Activated T-cell treated with anti-CD3 and anti-CD28 coated beads, Interleukin-2, amount 50 U/mL, for 72 hours (primary cell): ENCODE results near the gene ORAI3. TPM values are rescaled to one million over a fixed set of nuclear protein-coding genes. Genes with fewer than 3 reads are reported as not detected.

ENCODE experiments used
- ATAC-seq, 2 donors: fragments of 150-1000 bp; cut with Tn5 transposase; replicated peaks in 1 of 2; 2 replicates each; pipeline ENCODE4 v1.10.0; 2021; ENCODE audit warnings: moderate library complexity in 2 of 2, mild to moderate bottlenecking in 1 of 2
- DNase-seq, 2 donors: peaks; one replicate each; pipeline ENCODE4 v3.0.0; 2021 to 2022; ENCODE audit warnings: mixed read lengths in 1 of 2
- H3K27ac Mint-ChIP-seq: one replicate; pipeline ENCODE4 v1.8.0; 2022; ENCODE audit warnings: mild to moderate bottlenecking, moderate library complexity, mixed read lengths
- H3K27me3 Mint-ChIP-seq: one replicate; pipeline ENCODE4 v1.8.0; 2022; ENCODE audit warnings: low read depth, mixed read lengths
- H3K36me3 Mint-ChIP-seq, 2 donors: one replicate each; pipeline ENCODE4 v1.8.0; 2022; ENCODE audit warnings: mixed read lengths in 2 of 2, mild to moderate bottlenecking in 1 of 2; ENCODE audit not compliant: insufficient read depth in 2 of 2
- H3K4me1 Mint-ChIP-seq: one replicate; pipeline ENCODE4 v1.8.0; 2022; ENCODE audit warnings: low read depth, mixed read lengths
- H3K4me3 Mint-ChIP-seq, 2 donors: one replicate each; pipeline ENCODE4 v1.8.0; 2022; ENCODE audit warnings: mild to moderate bottlenecking in 2 of 2, mixed read lengths in 2 of 2, moderate library complexity in 2 of 2
- H3K9me3 Mint-ChIP-seq, 2 donors: one replicate each; pipeline ENCODE4 v1.8.0; 2022; ENCODE audit warnings: mixed read lengths in 2 of 2
- total RNA-seq, 2 donors: library from RNA; stranded (reverse); gene quantifications; one replicate each; pipeline ENCODE4 v1.2.3, GENCODE V29; 2022

ORAI3 gene
- total RNA-seq, 2 donors from 2014 or later: 13.6 to 15.6 TPM

- DNase-seq (no peak), ATAC-seq (no peak)
- H3K36me3 Mint-ChIP-seq: peaks cover 0 to 8% of the 10 kb centered on the region in 2 donors
- H3K4me1 Mint-ChIP-seq: peaks cover 26% of the 10 kb centered on the region
- H3K9me3 Mint-ChIP-seq: no peaks in the 10 kb centered on the region
- H3K27ac Mint-ChIP-seq: no peak overlapping the region
- no peak overlapping the region for H3K4me3 Mint-ChIP-seq
- no peaks in the 10 kb centered on the region for H3K27me3 Mint-ChIP-seq
Measured at GRCh38 chr16:30946671-30947540, 2.0 kb upstream of the ORAI3 start.

GRCh38 chr16:30947541-30947858 lies 1.4 kb upstream of the ORAI3 start:
- peaks cover 20% of the 10 kb centered on the region for H3K4me1 Mint-ChIP-seq
- no peaks in the 10 kb centered on the region for H3K27me3 Mint-ChIP-seq
- no peak for DNase-seq
- peaks cover 0 to 8% of the 10 kb centered on the region in 2 donors for H3K36me3 Mint-ChIP-seq
- H3K27ac Mint-ChIP-seq: no peak overlapping the region
- no peaks in the 10 kb centered on the region for H3K9me3 Mint-ChIP-seq
- H3K4me3 Mint-ChIP-seq: no peak overlapping the region
- ATAC-seq: no peak

GRCh38 chr16:30947859-30948666 lies 805 bp upstream of the ORAI3 start:
- H3K4me3 Mint-ChIP-seq: peak overlapping the region in 1 of 2 donors; percentile 93

GRCh38 chr16:30949650-30950515 lies 1.0 kb downstream of the ORAI3 start:
- no peaks in the 10 kb centered on the region for H3K9me3 Mint-ChIP-seq
- peak overlapping the region; percentile 93 to 96 for H3K4me3 Mint-ChIP-seq
- DNase-seq: peak; percentile 46 to 61
- peaks cover 22% of the 10 kb centered on the region for H3K4me1 Mint-ChIP-seq
- ATAC-seq: peak; percentile 57 to 65
- H3K36me3 Mint-ChIP-seq: peaks cover 0 to 2% of the 10 kb centered on the region in 2 donors
- H3K27ac Mint-ChIP-seq: peak overlapping the region; percentile 73
- no peaks in the 10 kb centered on the region for H3K27me3 Mint-ChIP-seq

More at GRCh38 chr16:30947859-30948666, 805 bp upstream of the ORAI3 start:
- no peaks in the 10 kb centered on the region for H3K27me3 Mint-ChIP-seq
- no peaks in the 10 kb centered on the region for H3K9me3 Mint-ChIP-seq
- DNase-seq (no peak), ATAC-seq (no peak)
- H3K36me3 Mint-ChIP-seq: peaks cover 0 to 5% of the 10 kb centered on the region in 2 donors
- H3K27ac Mint-ChIP-seq: no peak overlapping the region
- peaks cover 15% of the 10 kb centered on the region for H3K4me1 Mint-ChIP-seq

- peaks cover 0 to 2% of the 10 kb centered on the region in 2 donors for H3K36me3 Mint-ChIP-seq
- peaks cover 22% of the 10 kb centered on the region for H3K4me1 Mint-ChIP-seq
- DNase-seq: no peak
- H3K27ac Mint-ChIP-seq: no peak overlapping the region
- no peaks in the 10 kb centered on the region for H3K27me3 Mint-ChIP-seq
- H3K4me3 Mint-ChIP-seq: peak overlapping the region; percentile 93 to 96
- ATAC-seq: peak in 1 of 2 donors; percentile 1
- H3K9me3 Mint-ChIP-seq: no peaks in the 10 kb centered on the region
Measured at GRCh38 chr16:30950516-30951065, 1.7 kb downstream of the ORAI3 start.

- peak overlapping the region; percentile 17 to 32 for H3K4me3 Mint-ChIP-seq
- H3K4me1 Mint-ChIP-seq: peaks cover 25% of the 10 kb centered on the region
- no peak overlapping the region for H3K27ac Mint-ChIP-seq
- H3K9me3 Mint-ChIP-seq: no peaks in the 10 kb centered on the region
- H3K27me3 Mint-ChIP-seq: no peaks in the 10 kb centered on the region
- no peaks in the 10 kb centered on the region for H3K36me3 Mint-ChIP-seq
- DNase-seq (no peak), ATAC-seq (no peak)
Measured at GRCh38 chr16:30951193-30951592, 2.3 kb downstream of the ORAI3 start.

- ATAC-seq: no peak
- H3K4me3 Mint-ChIP-seq: no peak overlapping the region
- no peaks in the 10 kb centered on the region for H3K36me3 Mint-ChIP-seq
- DNase-seq: no peak
- peaks cover 29% of the 10 kb centered on the region for H3K4me1 Mint-ChIP-seq
- no peak overlapping the region for H3K27ac Mint-ChIP-seq
- no peaks in the 10 kb centered on the region for H3K9me3 Mint-ChIP-seq
- H3K27me3 Mint-ChIP-seq: no peaks in the 10 kb centered on the region
Measured at GRCh38 chr16:30951750-30952149, 2.9 kb downstream of the ORAI3 start.

GRCh38 chr16:30953111-30953510 lies 4.2 kb downstream of the ORAI3 start:
- Mint-ChIP-seq H3K4me3 (no peak overlapping the region), H3K27ac (no peak overlapping the region), H3K36me3 (no peaks in the 10 kb centered on the region), H3K27me3 (no peaks in the 10 kb centered on the region), H3K4me1 (peaks cover 29% of the 10 kb centered on the region), H3K9me3 (no peaks in the 10 kb centered on the region)
- no peak for ATAC-seq
- DNase-seq: no peak

- no peak overlapping the region for H3K27ac Mint-ChIP-seq
- H3K9me3 Mint-ChIP-seq: no peaks in the 10 kb centered on the region
- H3K4me3 Mint-ChIP-seq: no peak overlapping the region
Measured at GRCh38 chr16:30953511-30954124, 4.8 kb downstream of the ORAI3 start.

GRCh38 chr16:30954993-30955392 lies 6.1 kb downstream of the ORAI3 start:
- H3K4me3 Mint-ChIP-seq: no peak overlapping the region
- peaks cover under 1 to 10% of the 10 kb centered on the region in 2 donors for H3K36me3 Mint-ChIP-seq
- H3K27ac Mint-ChIP-seq: no peak overlapping the region
- peaks cover 42% of the 10 kb centered on the region for H3K4me1 Mint-ChIP-seq
- no peak for DNase-seq
- no peaks in the 10 kb centered on the region for H3K9me3 Mint-ChIP-seq
- ATAC-seq: no peak
- H3K27me3 Mint-ChIP-seq: no peaks in the 10 kb centered on the region

More at GRCh38 chr16:30953511-30954124, 4.8 kb downstream of the ORAI3 start:
- Mint-ChIP-seq H3K27me3 (no peaks in the 10 kb centered on the region), H3K4me1 (peaks cover 34% of the 10 kb centered on the region), H3K36me3 (peaks cover 0 to 2% of the 10 kb centered on the region in 2 donors)
- ATAC-seq (peak; percentile 16 to 27), DNase-seq (peak; percentile 74)

- no peaks in the 10 kb centered on the region for H3K9me3 Mint-ChIP-seq
- H3K27me3 Mint-ChIP-seq: no peaks in the 10 kb centered on the region
- peak overlapping the region; percentile 99 for H3K27ac Mint-ChIP-seq
- DNase-seq (peak; percentile 91 to 94), ATAC-seq (peak; percentile 79 to 81)
- peaks cover 38% of the 10 kb centered on the region for H3K4me1 Mint-ChIP-seq
- H3K36me3 Mint-ChIP-seq: peaks cover 6 to 25% of the 10 kb centered on the region in 2 donors
- H3K4me3 Mint-ChIP-seq: peak overlapping the region; percentile 95 to 98
Measured at GRCh38 chr16:30956601-30957455, 8.0 kb downstream of the ORAI3 start.
